IMR-90 (cell line): Measurements from ENCODE around the gene DCUN1D5. TPM values are rescaled to one million over a fixed set of nuclear protein-coding genes. Genes with fewer than 3 reads are reported as not detected.

Source experiments
- ATAC-seq: fragments of 200-7000 bp; cut with Tn5 transposase; 2 replicates; pipeline ENCODE4 v1.9.1; 2020; ENCODE audit warnings: low read depth, mild to moderate bottlenecking, moderate library complexity
- BruUV-seq: library from RNA; stranded (reverse); fragments of 400-500 nt; replicated peaks from 2 replicates; lab custom pipeline; 2021; lab: Mats Ljungman, UMichigan
- CTCF ChIA-PET: fragments of 300-600 bp; formaldehyde crosslinking; extraction: SDS; loops from one replicate; lab custom pipeline; 2021; ENCODE audit warnings: antibody characterized with exemption; lab: Yijun Ruan, JAX
- POLR2A ChIA-PET: fragments of 300-600 bp; sonication (Branson Sonifier 250); formaldehyde crosslinking; loops from one replicate; lab custom pipeline; 2022; ENCODE audit warnings: antibody characterized with exemption; ENCODE audit not compliant: unreplicated experiment; lab: Charles Lee
- DNase-seq: peaks from one replicate; pipeline ENCODE4 v3.0.0; 2013
- H2AFZ ChIP-seq: replicated peaks from 2 replicates; pipeline ENCODE3; 2013; ENCODE audit warnings: low read length, mild to moderate bottlenecking; ENCODE audit not compliant: poor library complexity
- H2AK5ac ChIP-seq: 2 replicates; pipeline ENCODE4 v1.6.1; 2013; ENCODE audit warnings: low read depth, low read length, inconsistent platforms
- H2AK9ac ChIP-seq: replicated peaks from 2 replicates; pipeline ENCODE3; 2013; ENCODE audit warnings: mild to moderate bottlenecking, low read depth, low read length, moderate library complexity; ENCODE audit not compliant: poor library complexity
- H2BK120ac ChIP-seq: 2 replicates; pipeline ENCODE4 v1.6.1; 2013; ENCODE audit warnings: low read depth, low read length, inconsistent platforms
- H2BK15ac ChIP-seq: 3 replicates; pipeline ENCODE4 v1.6.1; 2013; ENCODE audit warnings: low read depth, low read length, inconsistent platforms
- H2BK20ac ChIP-seq: 2 replicates; pipeline ENCODE4 v1.6.1; 2013; ENCODE audit warnings: low read depth, mild to moderate bottlenecking, inconsistent platforms, low read length, moderate library complexity
- H2BK5ac ChIP-seq: 2 replicates; pipeline ENCODE4 v1.6.1; 2013; ENCODE audit warnings: mild to moderate bottlenecking, low read depth, low read length, inconsistent platforms; ENCODE audit not compliant: poor library complexity, severe bottlenecking
- H3K14ac ChIP-seq: replicated peaks from 2 replicates; pipeline ENCODE4 v1.6.1; 2013; ENCODE audit warnings: low read depth, low read length, inconsistent platforms
- H3K18ac ChIP-seq: 2 replicates; pipeline ENCODE4 v1.6.1; 2013; ENCODE audit warnings: low read depth, low read length, control low read depth
- H3K23ac ChIP-seq: 2 replicates; pipeline ENCODE4 v1.6.1; 2013; ENCODE audit warnings: low read depth, low read length, inconsistent platforms
- H3K27ac ChIP-seq: 2 replicates; pipeline ENCODE4 v1.5.1; 2013; ENCODE audit warnings: mild to moderate bottlenecking, control low read depth, low read length; ENCODE audit not compliant: insufficient read depth
- H3K27me3 ChIP-seq: 2 replicates; pipeline ENCODE4 v1.6.1; 2013; ENCODE audit warnings: low read length; ENCODE audit not compliant: control insufficient read depth, insufficient read depth
- H3K36me3 ChIP-seq: 2 replicates; pipeline ENCODE4 v1.6.1; 2013; ENCODE audit warnings: low read length, mixed read lengths; ENCODE audit not compliant: control insufficient read depth, insufficient read depth
- H3K4ac ChIP-seq: 2 replicates; pipeline ENCODE4 v1.6.1; 2013; ENCODE audit warnings: low read depth, low read length, inconsistent platforms
- H3K4me1 ChIP-seq: 2 replicates; pipeline ENCODE4 v1.6.1; 2013; ENCODE audit warnings: low read length, mixed read lengths; ENCODE audit not compliant: control insufficient read depth, insufficient read depth
- H3K4me2 ChIP-seq: 2 replicates; pipeline ENCODE4 v1.6.1; 2013; ENCODE audit warnings: low read depth, mild to moderate bottlenecking, control low read depth, low read length, moderate library complexity
- H3K4me3 ChIP-seq: 2 replicates; pipeline ENCODE4 v1.5.1; 2013; ENCODE audit warnings: low read depth, mild to moderate bottlenecking, control low read depth, low read length, moderate library complexity; ENCODE audit not compliant: insufficient read depth
- H3K56ac ChIP-seq: 2 replicates; pipeline ENCODE4 v1.6.1; 2013; ENCODE audit warnings: low read length, inconsistent platforms; ENCODE audit not compliant: insufficient read depth; ENCODE audit errors: extremely low read depth
- H3K79me1 ChIP-seq, 2 experiments: 2 replicates each; pipeline ENCODE4 v1.6.1; 2013; ENCODE audit warnings: low read length in 2 of 2, inconsistent platforms in 1 of 2, low read depth in 1 of 2
- H3K9ac ChIP-seq: 2 replicates; pipeline ENCODE4 v1.6.1; 2013; ENCODE audit warnings: low read depth, low read length, control low read depth
- H3K9me1 ChIP-seq: 2 replicates; pipeline ENCODE4 v1.6.1; 2013; ENCODE audit warnings: low read length, inconsistent platforms; ENCODE audit not compliant: insufficient read depth
- H3K9me3 ChIP-seq: 2 replicates; pipeline ENCODE4 v1.6.1; 2013; ENCODE audit warnings: low read length; ENCODE audit not compliant: control insufficient read depth, insufficient read depth
- H4K20me1 ChIP-seq: 2 replicates; pipeline ENCODE4 v1.6.1; 2013; ENCODE audit warnings: low read length, inconsistent platforms; ENCODE audit not compliant: insufficient read depth
- H4K5ac ChIP-seq: 2 replicates; pipeline ENCODE4 v1.6.1; 2013; ENCODE audit warnings: mild to moderate bottlenecking, low read depth, low read length, control low read depth
- H4K8ac ChIP-seq, 2 experiments: 2 replicates each; pipeline ENCODE4 v1.6.1; 2013; ENCODE audit warnings: low read depth in 2 of 2, low read length in 2 of 2, control low read depth in 1 of 2, inconsistent platforms in 1 of 2
- H4K91ac ChIP-seq: 2 replicates; pipeline ENCODE4 v1.6.1; 2013; ENCODE audit warnings: low read depth, low read length, inconsistent platforms; ENCODE audit not compliant: insufficient read depth
- BHLHE40 ChIP-seq: fragments of 150-350 bp; IDR thresholded peaks from 2 replicates; pipeline ENCODE4 v1.6.1; 2016; ENCODE audit warnings: mild to moderate bottlenecking, low read depth, low read length
- FOS ChIP-seq: fragments of 150-350 bp; IDR thresholded peaks from 2 replicates; pipeline ENCODE4 v1.6.1; 2016; ENCODE audit warnings: low read depth, low read length
- MAFK ChIP-seq: IDR thresholded peaks from 2 replicates; pipeline ENCODE4 v1.6.1; 2012; ENCODE audit warnings: low read depth, low read length, improper control_type of control experiment
- MAZ ChIP-seq: IDR thresholded peaks from 2 replicates; pipeline ENCODE4 v1.6.1; 2012; ENCODE audit warnings: low read depth, mild to moderate bottlenecking, low read length, improper control_type of control experiment, moderate library complexity, borderline replicate concordance
- MXI1 ChIP-seq: IDR thresholded peaks from 2 replicates; pipeline ENCODE4 v1.6.1; 2012; ENCODE audit warnings: low read depth, mild to moderate bottlenecking, low read length, moderate library complexity, borderline replicate concordance
- NFE2L2 ChIP-seq: fragments of 150-350 bp; IDR thresholded peaks from 2 replicates; pipeline ENCODE4 v1.6.1; 2016; ENCODE audit warnings: low read depth, mild to moderate bottlenecking, low read length
- POLR2A ChIP-seq: IDR thresholded peaks from 2 replicates; pipeline ENCODE4 v1.6.1; 2012; ENCODE audit warnings: mild to moderate bottlenecking, low read depth, low read length
- RAD21 ChIP-seq: IDR thresholded peaks from 2 replicates; pipeline ENCODE4 v1.6.1; 2012; ENCODE audit warnings: low read length, improper control_type of control experiment
- RCOR1 ChIP-seq: IDR thresholded peaks from 2 replicates; pipeline ENCODE4 v1.6.1; 2012; ENCODE audit warnings: mild to moderate bottlenecking, low read length, improper control_type of control experiment; ENCODE audit not compliant: insufficient replicate concordance
- RFX5 ChIP-seq: IDR thresholded peaks from 2 replicates; pipeline ENCODE4 v1.8.0; 2012; ENCODE audit warnings: low read depth, mild to moderate bottlenecking, low read length, moderate library complexity
- SMC3 ChIP-seq: fragments of 150-350 bp; IDR thresholded peaks from 2 replicates; pipeline ENCODE4 v1.6.1; 2016; ENCODE audit warnings: low read depth, mild to moderate bottlenecking, antibody characterized with exemption, low read length, moderate library complexity
- WGBS, 2 experiments: methylation state at CpG; one replicate each; pipeline versions ENCODE4 v1.1.5 to v1.1.7; 2013; ENCODE audit warnings: missing lambda C conversion rate in 2 of 2; ENCODE audit not compliant: insufficient read length in 1 of 2; ENCODE audit errors: extremely low coverage in 2 of 2; 5-methylcytosine and 5-hydroxymethylcytosine counted together
- dilution Hi-C: fragments of 300-500 bp; cut with HindIII; formaldehyde crosslinking; loops from one replicate; pipeline ENCODE4 v1.14.3; 2018; ENCODE audit warnings: low sequenced_read_pairs; ENCODE audit not compliant: unreplicated experiment
- in situ Hi-C: fragments of 300-500 bp; cut with MboI; formaldehyde crosslinking; loops from 3 replicates; pipeline ENCODE4 v1.14.3; 2019; ENCODE audit warnings: low sequenced_read_pairs, inconsistent platforms, mixed read lengths
- intact Hi-C: fragments of 100-400 bp; cut with micrococcal nuclease; formaldehyde crosslinking; loops from 2 replicates; pipeline ENCODE4 v1.10.0; 2022
- polyA plus RNA-seq, 3 experiments: library from polyadenylated mRNA; depleted of rRNA; stranded (reverse); fragments of >200 nt; gene quantifications; 2 replicates each; pipeline ENCODE4 v1.2.3, GENCODE V29; 2012; ENCODE audit warnings: low replicate concordance in 1 of 3
- total RNA-seq: library from RNA; depleted of rRNA; stranded (reverse); fragments of >200 nt; gene quantifications from 2 replicates; pipeline ENCODE4 v1.2.3, GENCODE V29; 2012
- TF ChIP-seq, protein P1 (sequence below): fragments of 150-350 bp; IDR thresholded peaks from 2 replicates; pipeline ENCODE4 v1.6.1; 2017; ENCODE audit warnings: mild to moderate bottlenecking, antibody characterized with exemption, low read length, low read depth
- TF ChIP-seq, protein P2 (sequence below): fragments of 150-350 bp; IDR thresholded peaks from 2 replicates; pipeline ENCODE4 v1.6.1; 2016; ENCODE audit warnings: low read depth, mild to moderate bottlenecking, low read length, moderate library complexity, borderline replicate concordance
- TF ChIP-seq, protein P3 (sequence below): conservative IDR thresholded peaks from 2 replicates; pipeline ENCODE4 v1.5.1; 2012; ENCODE audit warnings: mild to moderate bottlenecking, low read depth, low read length, improper control_type of control experiment

DCUN1D5 gene
- total and polyA plus RNA-seq, 2 of the 4 experiments (the other 2 are of a cell fraction): 47.8 to 58.3 TPM

DNA sequence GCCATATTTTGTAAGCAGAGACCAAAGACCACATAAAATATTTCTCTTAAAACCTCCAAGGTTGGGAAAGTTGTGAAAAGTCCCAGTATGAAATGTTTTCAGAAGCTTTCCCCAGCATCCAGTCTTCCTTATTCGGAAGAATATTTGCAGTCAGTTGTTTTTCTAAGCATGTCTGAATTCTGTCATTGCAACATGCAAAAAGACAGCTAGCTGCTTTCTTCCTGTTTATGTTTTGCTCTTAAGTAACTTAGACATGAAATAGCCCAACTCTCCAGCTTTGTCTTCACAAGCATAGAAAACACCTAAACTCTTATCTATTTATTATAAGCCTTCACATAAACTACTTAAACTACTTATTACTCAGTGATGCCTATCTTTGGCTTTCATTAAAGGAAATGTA lies 78.5 kb downstream of the DCUN1D5 start:
- 67% methylated on average over 1 of the region's 1 CpG; no CpG with 5 or more reads in 1 of the 2 experiments for WGBS, 2 experiments
- POLR2A ChIA-PET: no interaction called here
- peak; percentile 49 for ATAC-seq

More for the DNA sequence above, 78.5 kb downstream of the DCUN1D5 start:
- H2AK9ac ChIP-seq: no peak overlapping the region
- H3K4me2 ChIP-seq: no peak overlapping the region
- H3K56ac ChIP-seq: no peak overlapping the region
- no peaks in the 10 kb centered on the region for H3K36me3 ChIP-seq
- H4K20me1 ChIP-seq: no peaks in the 10 kb centered on the region
- no peak overlapping the region for H3K23ac ChIP-seq
- H3K79me1 ChIP-seq: no peaks in the 10 kb centered on the region
- H3K9me3 ChIP-seq: peaks cover 4% of the 10 kb centered on the region
- no peak overlapping the region for H2BK15ac ChIP-seq
- no TSS peak for BruUV-seq
- intact Hi-C loops (no loop called here), in situ Hi-C loops (no loop called here), dilution Hi-C loops (no loop called here)
- TF ChIP-seq, protein P1, sequence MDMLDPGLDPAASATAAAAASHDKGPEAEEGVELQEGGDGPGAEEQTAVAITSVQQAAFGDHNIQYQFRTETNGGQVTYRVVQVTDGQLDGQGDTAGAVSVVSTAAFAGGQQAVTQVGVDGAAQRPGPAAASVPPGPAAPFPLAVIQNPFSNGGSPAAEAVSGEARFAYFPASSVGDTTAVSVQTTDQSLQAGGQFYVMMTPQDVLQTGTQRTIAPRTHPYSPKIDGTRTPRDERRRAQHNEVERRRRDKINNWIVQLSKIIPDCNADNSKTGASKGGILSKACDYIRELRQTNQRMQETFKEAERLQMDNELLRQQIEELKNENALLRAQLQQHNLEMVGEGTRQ: no peak
- TF ChIP-seq SMC3: no peak
- TF ChIP-seq BHLHE40: no peak
- TF ChIP-seq RAD21: no peak
- no peak for TF ChIP-seq FOS
- TF ChIP-seq RFX5: no peak
- no peak for TF ChIP-seq POLR2A
- TF ChIP-seq, protein P2, sequence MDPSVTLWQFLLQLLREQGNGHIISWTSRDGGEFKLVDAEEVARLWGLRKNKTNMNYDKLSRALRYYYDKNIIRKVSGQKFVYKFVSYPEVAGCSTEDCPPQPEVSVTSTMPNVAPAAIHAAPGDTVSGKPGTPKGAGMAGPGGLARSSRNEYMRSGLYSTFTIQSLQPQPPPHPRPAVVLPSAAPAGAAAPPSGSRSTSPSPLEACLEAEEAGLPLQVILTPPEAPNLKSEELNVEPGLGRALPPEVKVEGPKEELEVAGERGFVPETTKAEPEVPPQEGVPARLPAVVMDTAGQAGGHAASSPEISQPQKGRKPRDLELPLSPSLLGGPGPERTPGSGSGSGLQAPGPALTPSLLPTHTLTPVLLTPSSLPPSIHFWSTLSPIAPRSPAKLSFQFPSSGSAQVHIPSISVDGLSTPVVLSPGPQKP: no peak
- TF ChIP-seq, protein P3, sequence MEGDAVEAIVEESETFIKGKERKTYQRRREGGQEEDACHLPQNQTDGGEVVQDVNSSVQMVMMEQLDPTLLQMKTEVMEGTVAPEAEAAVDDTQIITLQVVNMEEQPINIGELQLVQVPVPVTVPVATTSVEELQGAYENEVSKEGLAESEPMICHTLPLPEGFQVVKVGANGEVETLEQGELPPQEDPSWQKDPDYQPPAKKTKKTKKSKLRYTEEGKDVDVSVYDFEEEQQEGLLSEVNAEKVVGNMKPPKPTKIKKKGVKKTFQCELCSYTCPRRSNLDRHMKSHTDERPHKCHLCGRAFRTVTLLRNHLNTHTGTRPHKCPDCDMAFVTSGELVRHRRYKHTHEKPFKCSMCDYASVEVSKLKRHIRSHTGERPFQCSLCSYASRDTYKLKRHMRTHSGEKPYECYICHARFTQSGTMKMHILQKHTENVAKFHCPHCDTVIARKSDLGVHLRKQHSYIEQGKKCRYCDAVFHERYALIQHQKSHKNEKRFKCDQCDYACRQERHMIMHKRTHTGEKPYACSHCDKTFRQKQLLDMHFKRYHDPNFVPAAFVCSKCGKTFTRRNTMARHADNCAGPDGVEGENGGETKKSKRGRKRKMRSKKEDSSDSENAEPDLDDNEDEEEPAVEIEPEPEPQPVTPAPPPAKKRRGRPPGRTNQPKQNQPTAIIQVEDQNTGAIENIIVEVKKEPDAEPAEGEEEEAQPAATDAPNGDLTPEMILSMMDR: no peak
- TF ChIP-seq MAFK: no peak
- TF ChIP-seq NFE2L2: no peak
- no peak for TF ChIP-seq RCOR1
- TF ChIP-seq MAZ: no peak
- no peak for TF ChIP-seq MXI1
- no peak overlapping the region for H2BK20ac ChIP-seq
- H2AFZ ChIP-seq: no peak overlapping the region
- H4K8ac ChIP-seq: no peak overlapping the region
- H2BK120ac ChIP-seq: no peak overlapping the region
- H3K9ac ChIP-seq: no peak overlapping the region
- H3K9me1 ChIP-seq: no peaks in the 10 kb centered on the region
- H3K18ac ChIP-seq: no peak overlapping the region
- no peaks in the 10 kb centered on the region for H3K4me1 ChIP-seq
- no peak overlapping the region for H3K4me3 ChIP-seq
- H3K4ac ChIP-seq: no peak overlapping the region
- CTCF ChIA-PET: interaction anchor here (0.9 to 1.1 kb wide), 2 partner anchors 17 to 99 kb away, joined by 3 to 6 read pairs; no protein-coding TSS in a partner anchor
- no peak overlapping the region for H4K5ac ChIP-seq
- peak; percentile 23 for DNase-seq
- H2BK5ac ChIP-seq: no peak overlapping the region
- no peak overlapping the region for H2AK5ac ChIP-seq
- H3K27me3 ChIP-seq: no peaks in the 10 kb centered on the region
- H3K27ac ChIP-seq: no peak overlapping the region
- no peak overlapping the region for H4K91ac ChIP-seq
- no peak overlapping the region for H3K14ac ChIP-seq
